Parathyroid adenoma (tissue), 2 donors: ENCODE measurements around the gene CLASP1.

Experiments
- H2AFZ ChIP-seq: fragments of 300-600 bp; sonication (generic); one replicate; pipeline ENCODE4 v1.7.0; 2017; ENCODE audit warnings: antibody characterized with exemption, mild to moderate bottlenecking
- H3K27ac ChIP-seq: fragments of 300-600 bp; sonication (generic); one replicate; pipeline ENCODE4 v1.7.0; 2017
- H3K27me3 ChIP-seq: fragments of 300-600 bp; sonication (generic); one replicate; pipeline ENCODE4 v1.7.0; 2017; ENCODE audit warnings: low read length; ENCODE audit not compliant: control insufficient read depth, insufficient read depth
- H3K36me3 ChIP-seq: fragments of 300-600 bp; sonication (generic); one replicate; pipeline ENCODE4 v1.7.0; 2017; ENCODE audit warnings: low read length; ENCODE audit not compliant: control insufficient read depth, insufficient read depth
- H3K4me1 ChIP-seq: fragments of 300-600 bp; sonication (generic); one replicate; pipeline ENCODE4 v1.7.0; 2017; ENCODE audit warnings: control low read depth
- H3K4me2 ChIP-seq: fragments of 300-600 bp; sonication (generic); one replicate; pipeline ENCODE4 v1.7.0; 2017; ENCODE audit warnings: low read length
- H3K4me3 ChIP-seq: fragments of 300-600 bp; sonication (generic); one replicate; pipeline ENCODE4 v1.7.0; 2017; ENCODE audit warnings: low read depth, low read length
- H3K79me2 ChIP-seq: fragments of 300-600 bp; sonication (generic); one replicate; pipeline ENCODE4 v1.7.0; 2017; ENCODE audit warnings: control low read depth
- H3K9ac ChIP-seq: fragments of 300-600 bp; sonication (generic); one replicate; pipeline ENCODE4 v1.7.0; 2017; ENCODE audit warnings: mild to moderate bottlenecking
- H3K9me3 ChIP-seq: fragments of 300-600 bp; sonication (generic); one replicate; pipeline ENCODE4 v1.7.0; 2017; ENCODE audit warnings: low read length; ENCODE audit not compliant: control insufficient read depth
- TF ChIP-seq, protein P1 (sequence below): fragments of 300-600 bp; sonication (generic); IDR thresholded peaks from one replicate; pipeline ENCODE4 v1.7.0; 2017; ENCODE audit warnings: antibody characterized with exemption, mild to moderate bottlenecking
- donor health status: primary hyperparathyroidism.

The CLASP1 gene

DNA sequence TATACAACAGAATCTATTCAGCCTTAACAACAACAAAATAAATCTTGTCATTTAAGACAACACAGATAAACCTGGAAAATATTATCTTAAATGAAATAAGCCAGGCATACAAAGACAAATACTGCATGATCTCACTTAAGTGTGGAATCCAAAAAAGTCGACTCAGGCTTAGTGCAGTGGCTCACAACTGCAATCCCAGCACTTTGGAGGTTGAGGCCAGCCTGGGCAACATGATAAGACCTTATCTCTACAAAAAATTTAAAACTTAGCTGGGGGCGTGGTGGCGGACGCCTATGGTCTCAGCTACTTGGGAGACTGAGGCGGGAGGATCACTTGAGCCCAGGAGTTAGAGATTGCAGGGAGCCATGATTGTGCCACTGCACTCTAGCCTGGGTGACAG, 193.8 kb downstream of the CLASP1 start:
- H3K27ac ChIP-seq: no peak overlapping the region
- H3K79me2 ChIP-seq: no peaks in the 10 kb centered on the region
- no peak overlapping the region for H2AFZ ChIP-seq
- H3K9me3 ChIP-seq: no peaks in the 10 kb centered on the region
- no peaks in the 10 kb centered on the region for H3K27me3 ChIP-seq
- no peaks in the 10 kb centered on the region for H3K4me1 ChIP-seq
- H3K9ac ChIP-seq: no peak overlapping the region
- H3K36me3 ChIP-seq: no peaks in the 10 kb centered on the region
- TF ChIP-seq, protein P1, sequence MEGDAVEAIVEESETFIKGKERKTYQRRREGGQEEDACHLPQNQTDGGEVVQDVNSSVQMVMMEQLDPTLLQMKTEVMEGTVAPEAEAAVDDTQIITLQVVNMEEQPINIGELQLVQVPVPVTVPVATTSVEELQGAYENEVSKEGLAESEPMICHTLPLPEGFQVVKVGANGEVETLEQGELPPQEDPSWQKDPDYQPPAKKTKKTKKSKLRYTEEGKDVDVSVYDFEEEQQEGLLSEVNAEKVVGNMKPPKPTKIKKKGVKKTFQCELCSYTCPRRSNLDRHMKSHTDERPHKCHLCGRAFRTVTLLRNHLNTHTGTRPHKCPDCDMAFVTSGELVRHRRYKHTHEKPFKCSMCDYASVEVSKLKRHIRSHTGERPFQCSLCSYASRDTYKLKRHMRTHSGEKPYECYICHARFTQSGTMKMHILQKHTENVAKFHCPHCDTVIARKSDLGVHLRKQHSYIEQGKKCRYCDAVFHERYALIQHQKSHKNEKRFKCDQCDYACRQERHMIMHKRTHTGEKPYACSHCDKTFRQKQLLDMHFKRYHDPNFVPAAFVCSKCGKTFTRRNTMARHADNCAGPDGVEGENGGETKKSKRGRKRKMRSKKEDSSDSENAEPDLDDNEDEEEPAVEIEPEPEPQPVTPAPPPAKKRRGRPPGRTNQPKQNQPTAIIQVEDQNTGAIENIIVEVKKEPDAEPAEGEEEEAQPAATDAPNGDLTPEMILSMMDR: no peak
- H3K4me2 ChIP-seq: no peak overlapping the region
- no peak overlapping the region for H3K4me3 ChIP-seq

DNA sequence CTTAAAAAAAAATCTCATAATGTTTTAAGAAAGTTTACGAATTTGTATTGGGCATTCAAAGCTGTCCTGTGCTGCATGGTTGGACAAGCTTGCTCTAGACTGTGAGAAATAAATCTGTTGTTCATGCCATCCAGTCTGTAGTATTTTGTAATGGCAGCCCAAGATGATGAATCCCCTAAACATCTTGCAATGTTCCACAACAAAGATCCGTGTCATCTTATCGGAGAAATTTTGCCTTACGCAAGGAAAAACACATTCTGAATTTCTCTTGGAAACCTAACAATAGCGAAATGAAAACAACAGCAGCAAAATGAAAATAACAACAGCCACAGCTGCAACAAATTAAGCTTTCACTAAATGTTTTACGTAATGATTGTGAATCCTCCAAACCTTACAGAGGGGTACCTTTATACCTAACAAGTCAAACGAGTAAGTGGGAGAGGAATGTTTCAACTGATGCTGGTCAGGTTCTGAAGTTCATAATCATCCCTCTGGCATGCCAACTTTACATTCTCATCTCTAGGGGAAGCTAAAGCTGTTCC, 194.6 kb downstream of the CLASP1 start:
- no peak overlapping the region for H2AFZ ChIP-seq
- H3K27ac ChIP-seq: no peak overlapping the region
- no peak overlapping the region for H3K4me3 ChIP-seq
- H3K27me3 ChIP-seq: no peaks in the 10 kb centered on the region
- no peaks in the 10 kb centered on the region for H3K9me3 ChIP-seq
- no peak overlapping the region for H3K4me2 ChIP-seq
- TF ChIP-seq, protein P1: no peak
- H3K9ac ChIP-seq: no peak overlapping the region
- H3K79me2 ChIP-seq: no peaks in the 10 kb centered on the region
- H3K4me1 ChIP-seq: no peaks in the 10 kb centered on the region
- H3K36me3 ChIP-seq: no peaks in the 10 kb centered on the region

DNA sequence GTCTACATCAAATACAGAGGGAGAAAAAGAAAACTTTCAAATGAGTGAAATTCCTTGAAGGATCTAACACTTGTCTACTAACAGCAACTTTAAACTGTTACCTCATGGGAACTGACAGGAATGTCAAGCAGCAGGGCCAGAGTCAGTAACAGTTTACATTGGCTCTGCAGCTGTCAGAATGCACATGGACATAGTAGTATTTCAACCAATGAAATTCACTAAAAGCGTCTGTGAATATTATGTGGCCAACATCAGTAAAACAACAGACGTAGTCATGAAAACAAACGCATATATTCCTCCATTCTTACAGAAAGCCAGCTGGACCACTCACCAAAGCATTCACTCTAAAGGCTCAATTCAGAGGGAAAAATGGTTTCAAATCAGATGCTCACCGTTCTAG, 197.9 kb downstream of the CLASP1 start:
- Histone ChIP-seq H3K36me3 (no peaks in the 10 kb centered on the region), H3K9ac (no peak overlapping the region), H3K79me2 (no peaks in the 10 kb centered on the region), H2AFZ (no peak overlapping the region), H3K4me3 (no peak overlapping the region), H3K9me3 (no peaks in the 10 kb centered on the region), H3K27me3 (no peaks in the 10 kb centered on the region), H3K4me2 (no peak overlapping the region), H3K4me1 (no peaks in the 10 kb centered on the region), H3K27ac (no peak overlapping the region)
- TF ChIP-seq, protein P1: no peak

DNA sequence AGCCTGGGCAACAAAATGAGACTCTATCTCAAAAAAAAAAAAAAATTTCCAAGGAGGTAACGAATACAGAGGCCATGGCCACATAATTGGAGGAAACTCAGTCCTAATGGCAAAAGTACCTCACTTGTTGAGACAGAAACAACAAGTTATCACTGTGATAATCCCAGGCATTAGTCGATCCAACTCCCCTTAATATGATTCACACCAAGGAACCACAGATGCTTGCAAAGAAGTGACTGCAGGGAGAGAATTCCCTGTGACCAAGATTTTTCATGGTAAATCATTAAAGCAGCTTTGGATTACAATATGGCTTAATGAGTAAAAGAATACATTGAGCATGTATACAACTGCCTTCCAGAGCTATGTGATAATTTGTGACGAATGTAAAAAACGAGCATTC, 199.0 kb downstream of the CLASP1 start:
- TF ChIP-seq, protein P1: no peak
- H2AFZ ChIP-seq: no peak overlapping the region
- no peaks in the 10 kb centered on the region for H3K4me1 ChIP-seq
- no peak overlapping the region for H3K4me3 ChIP-seq
- no peaks in the 10 kb centered on the region for H3K36me3 ChIP-seq
- no peaks in the 10 kb centered on the region for H3K9me3 ChIP-seq
- H3K4me2 ChIP-seq: no peak overlapping the region
- no peak overlapping the region for H3K27ac ChIP-seq
- no peaks in the 10 kb centered on the region for H3K27me3 ChIP-seq
- no peaks in the 10 kb centered on the region for H3K79me2 ChIP-seq
- H3K9ac ChIP-seq: no peak overlapping the region

DNA sequence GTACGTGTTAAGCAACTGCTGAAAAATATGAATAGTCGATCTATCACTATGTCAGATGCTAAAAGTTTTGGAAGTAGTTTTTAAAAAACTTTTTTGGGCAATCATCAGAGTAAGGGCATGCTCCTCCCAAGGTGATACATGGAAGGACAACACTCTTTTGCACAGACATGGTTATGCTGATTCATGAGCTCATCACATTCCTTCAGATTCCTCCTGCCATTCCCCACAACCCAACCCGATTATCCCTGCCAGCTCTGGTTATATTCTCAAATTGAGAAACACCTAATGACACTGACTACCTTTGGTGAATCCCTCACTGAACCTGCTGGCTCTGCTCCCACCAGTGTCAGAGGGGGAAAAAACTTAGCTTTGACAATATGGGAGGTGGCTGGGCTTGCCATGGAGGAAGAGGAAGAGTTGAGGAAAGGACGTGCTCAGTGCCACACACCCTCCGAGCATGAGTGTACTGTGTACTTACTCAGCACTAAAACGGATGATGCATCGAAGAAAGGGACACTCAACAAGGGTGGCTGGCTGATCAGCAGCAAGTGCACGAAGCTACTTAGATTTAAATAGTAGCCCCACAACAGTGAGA, 202.5 kb downstream of the CLASP1 start:
- H3K4me1 ChIP-seq: no peaks in the 10 kb centered on the region
- TF ChIP-seq, protein P1: no peak
- no peaks in the 10 kb centered on the region for H3K9me3 ChIP-seq
- no peak overlapping the region for H3K4me2 ChIP-seq
- H3K27me3 ChIP-seq: no peaks in the 10 kb centered on the region
- no peak overlapping the region for H3K27ac ChIP-seq
- H3K79me2 ChIP-seq: no peaks in the 10 kb centered on the region
- no peaks in the 10 kb centered on the region for H3K36me3 ChIP-seq
- H3K4me3 ChIP-seq: no peak overlapping the region
- no peak overlapping the region for H2AFZ ChIP-seq
- H3K9ac ChIP-seq: no peak overlapping the region
